Parathyroid adenoma (tissue), 2 donors: Measurements from ENCODE around the gene ITPRIP.

Experiments used
- H2AFZ ChIP-seq: fragments of 300-600 bp; sonication (generic); one replicate; pipeline ENCODE4 v1.7.0; 2017; ENCODE audit warnings: antibody characterized with exemption, mild to moderate bottlenecking
- H3K27ac ChIP-seq: fragments of 300-600 bp; sonication (generic); one replicate; pipeline ENCODE4 v1.7.0; 2017
- H3K27me3 ChIP-seq: fragments of 300-600 bp; sonication (generic); one replicate; pipeline ENCODE4 v1.7.0; 2017; ENCODE audit warnings: low read length; ENCODE audit not compliant: control insufficient read depth, insufficient read depth
- H3K36me3 ChIP-seq: fragments of 300-600 bp; sonication (generic); one replicate; pipeline ENCODE4 v1.7.0; 2017; ENCODE audit warnings: low read length; ENCODE audit not compliant: control insufficient read depth, insufficient read depth
- H3K4me1 ChIP-seq: fragments of 300-600 bp; sonication (generic); one replicate; pipeline ENCODE4 v1.7.0; 2017; ENCODE audit warnings: control low read depth
- H3K4me2 ChIP-seq: fragments of 300-600 bp; sonication (generic); one replicate; pipeline ENCODE4 v1.7.0; 2017; ENCODE audit warnings: low read length
- H3K4me3 ChIP-seq: fragments of 300-600 bp; sonication (generic); one replicate; pipeline ENCODE4 v1.7.0; 2017; ENCODE audit warnings: low read depth, low read length
- H3K79me2 ChIP-seq: fragments of 300-600 bp; sonication (generic); one replicate; pipeline ENCODE4 v1.7.0; 2017; ENCODE audit warnings: control low read depth
- H3K9ac ChIP-seq: fragments of 300-600 bp; sonication (generic); one replicate; pipeline ENCODE4 v1.7.0; 2017; ENCODE audit warnings: mild to moderate bottlenecking
- H3K9me3 ChIP-seq: fragments of 300-600 bp; sonication (generic); one replicate; pipeline ENCODE4 v1.7.0; 2017; ENCODE audit warnings: low read length; ENCODE audit not compliant: control insufficient read depth
- CTCF ChIP-seq: fragments of 300-600 bp; sonication (generic); IDR thresholded peaks from one replicate; pipeline ENCODE4 v1.7.0; 2017; ENCODE audit warnings: antibody characterized with exemption, mild to moderate bottlenecking
- donor health status: primary hyperparathyroidism.

Gene ITPRIP

GRCh38 chr10:104337521-104337984 is 712 bp downstream of the ITPRIP start:
- H3K27ac ChIP-seq, result peak overlapping the region; percentile 93

GRCh38 chr10:104336821-104337467 is 1.3 kb downstream of the ITPRIP start:
- H2AFZ ChIP-seq, result no peak overlapping the region
- H3K79me2 ChIP-seq, result peaks cover 20% of the 10 kb centered on the region
- no peak for TF ChIP-seq CTCF
- no peaks in the 10 kb centered on the region for H3K9me3 ChIP-seq
- H3K4me1 ChIP-seq, result no peaks in the 10 kb centered on the region
- no peak overlapping the region for H3K9ac ChIP-seq
- H3K4me3 ChIP-seq, result peak overlapping the region; percentile 96
- no peaks in the 10 kb centered on the region for H3K36me3 ChIP-seq
- peak overlapping the region; percentile 93 for H3K27ac ChIP-seq
- H3K4me2 ChIP-seq, result peak overlapping the region; percentile 86
- no peaks in the 10 kb centered on the region for H3K27me3 ChIP-seq

More at GRCh38 chr10:104337521-104337984, 712 bp downstream of the ITPRIP start:
- Histone ChIP-seq H3K9ac (peak overlapping the region; percentile 39), H3K9me3 (no peaks in the 10 kb centered on the region), H3K36me3 (no peaks in the 10 kb centered on the region), H3K79me2 (peaks cover 20% of the 10 kb centered on the region), H3K4me1 (no peaks in the 10 kb centered on the region), H3K4me3 (peak overlapping the region; percentile 96), H3K4me2 (peak overlapping the region; percentile 86), H3K27me3 (no peaks in the 10 kb centered on the region), H2AFZ (peak overlapping the region; percentile 98)
- no peak for TF ChIP-seq CTCF

- peaks cover 26% of the 10 kb centered on the region for H3K79me2 ChIP-seq
- H3K9me3 ChIP-seq, result no peaks in the 10 kb centered on the region
- H3K9ac ChIP-seq, result no peak overlapping the region
- no peak overlapping the region for H3K4me3 ChIP-seq
- no peaks in the 10 kb centered on the region for H3K36me3 ChIP-seq
- H3K4me1 ChIP-seq, result peaks cover 2% of the 10 kb centered on the region
- no peaks in the 10 kb centered on the region for H3K27me3 ChIP-seq
- no peak overlapping the region for H3K4me2 ChIP-seq
- no peak overlapping the region for H3K27ac ChIP-seq
- no peak overlapping the region for H2AFZ ChIP-seq
- TF ChIP-seq CTCF, result no peak
Measured at GRCh38 chr10:104334965-104335650, 3.2 kb downstream of the ITPRIP start.

- no peak overlapping the region for H3K9ac ChIP-seq
- no peaks in the 10 kb centered on the region for H3K27me3 ChIP-seq
- H3K79me2 ChIP-seq, result peaks cover 31% of the 10 kb centered on the region
- H3K9me3 ChIP-seq, result no peaks in the 10 kb centered on the region
- no peak overlapping the region for H3K4me3 ChIP-seq
- H3K36me3 ChIP-seq, result no peaks in the 10 kb centered on the region
- no peak overlapping the region for H3K27ac ChIP-seq
- peaks cover 2% of the 10 kb centered on the region for H3K4me1 ChIP-seq
- no peak overlapping the region for H3K4me2 ChIP-seq
- TF ChIP-seq CTCF, result no peak
- H2AFZ ChIP-seq, result no peak overlapping the region
Measured at GRCh38 chr10:104334561-104334960, 3.7 kb downstream of the ITPRIP start.
